GM12864 (cell line): ENCODE data around the gene SAMD11.

Experiments used
- DNase-seq: peaks from one replicate; pipeline ENCODE4 v3.0.0-alpha.2; 2011; ENCODE audit warnings: low read depth
- H3K4me3 ChIP-seq: 2 replicates; pipeline ENCODE4 v1.5.1; 2011; ENCODE audit warnings: mild to moderate bottlenecking, low read depth, low read length, control low read depth
- CTCF ChIP-seq: IDR thresholded peaks from 2 replicates; pipeline ENCODE4 v1.5.1; 2011; ENCODE audit warnings: low read depth, mild to moderate bottlenecking, moderate library complexity, low read length, control low read depth, inconsistent platforms; ENCODE audit errors: missing control alignments

Gene SAMD11

DNA sequence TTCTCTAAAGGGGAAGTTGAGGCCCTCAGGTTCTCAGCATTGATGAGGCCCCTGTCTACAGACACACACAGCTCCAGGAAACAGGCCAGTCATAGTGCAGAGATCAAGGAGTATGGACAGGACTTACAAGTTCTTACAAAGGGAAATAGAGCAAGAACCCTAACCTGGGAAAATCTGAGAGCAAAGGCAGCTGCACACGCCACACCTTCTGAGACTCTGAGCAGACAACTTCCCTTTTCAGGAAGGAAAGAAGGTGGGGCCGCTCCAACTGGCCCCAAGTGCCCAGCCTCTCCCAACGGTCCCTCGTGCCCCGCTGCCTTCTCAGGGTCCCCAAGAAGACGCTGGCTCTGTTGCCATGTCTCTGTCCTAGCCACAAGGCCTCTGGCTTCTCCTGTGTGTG lies 31.8 kb downstream of the SAMD11 start:
- H3K4me3 ChIP-seq, result no peak overlapping the region
- no peak for DNase-seq
- no peak for TF ChIP-seq CTCF

- H3K4me3 ChIP-seq, result no peak overlapping the region
- TF ChIP-seq CTCF, result no peak
- DNase-seq, result no peak
Measured at GRCh38 chr1:956636-957035, 32.9 kb downstream of the SAMD11 start.

DNA sequence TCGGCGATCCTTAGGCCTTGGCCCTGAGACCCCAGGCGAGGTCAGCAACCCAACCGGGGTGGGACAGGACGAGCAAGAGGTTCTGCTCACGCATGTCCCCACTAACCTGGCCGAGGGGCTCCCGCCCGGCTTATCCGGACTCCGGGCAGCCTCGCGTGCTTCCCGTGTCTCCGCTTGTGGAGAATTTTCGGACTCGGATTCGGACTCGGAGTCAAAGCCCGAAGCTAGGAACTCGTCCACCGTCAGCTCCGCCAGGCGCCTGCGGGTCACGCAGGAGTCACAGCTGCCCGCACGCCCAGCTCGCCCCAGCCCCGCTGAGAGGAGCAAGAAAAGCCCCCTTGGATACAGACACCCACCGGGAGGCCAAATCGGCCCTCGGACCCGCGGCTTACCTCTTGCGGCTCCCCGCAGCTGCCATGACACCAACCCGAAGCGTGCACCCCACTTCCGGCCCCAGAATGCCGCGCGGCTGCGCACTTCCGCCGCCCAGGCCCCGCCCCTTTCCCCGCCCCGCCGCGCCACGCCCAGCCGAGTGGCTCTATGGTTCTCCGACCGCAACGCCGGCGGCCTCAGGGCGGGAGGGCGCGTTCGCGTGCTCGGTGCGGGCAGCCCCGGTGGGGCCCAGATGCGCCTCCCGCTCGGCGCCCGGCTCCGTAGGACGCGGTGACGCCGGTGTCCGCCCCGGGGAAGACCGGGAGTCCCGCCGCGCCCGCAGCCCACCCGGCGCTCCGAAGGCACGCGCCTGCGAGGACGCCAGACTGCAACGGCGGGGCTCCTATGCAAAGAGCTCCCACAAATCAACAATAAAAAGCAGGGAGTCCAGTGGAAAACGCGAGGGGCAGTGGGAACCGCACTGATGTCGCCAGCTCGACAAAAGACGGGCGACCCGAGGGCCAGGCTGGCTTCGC lies 35.4 kb downstream of the SAMD11 start, which contains the start of gene NOC2L:
NOC2L (minus strand) TSS at position 434 of the 908 bp plus-strand sequence; CDS start at position 418, 16 bp downstream.
- no peak for TF ChIP-seq CTCF
- peak; percentile 54 for DNase-seq
- H3K4me3 ChIP-seq, result peak within 1 kb of the TSS; percentile 100

GRCh38 chr1:959731-960362 lies 36.1 kb downstream of the SAMD11 start:
- no peak for DNase-seq
- TF ChIP-seq CTCF, result no peak
- H3K4me3 ChIP-seq, result peak overlapping the region; percentile 83

DNA sequence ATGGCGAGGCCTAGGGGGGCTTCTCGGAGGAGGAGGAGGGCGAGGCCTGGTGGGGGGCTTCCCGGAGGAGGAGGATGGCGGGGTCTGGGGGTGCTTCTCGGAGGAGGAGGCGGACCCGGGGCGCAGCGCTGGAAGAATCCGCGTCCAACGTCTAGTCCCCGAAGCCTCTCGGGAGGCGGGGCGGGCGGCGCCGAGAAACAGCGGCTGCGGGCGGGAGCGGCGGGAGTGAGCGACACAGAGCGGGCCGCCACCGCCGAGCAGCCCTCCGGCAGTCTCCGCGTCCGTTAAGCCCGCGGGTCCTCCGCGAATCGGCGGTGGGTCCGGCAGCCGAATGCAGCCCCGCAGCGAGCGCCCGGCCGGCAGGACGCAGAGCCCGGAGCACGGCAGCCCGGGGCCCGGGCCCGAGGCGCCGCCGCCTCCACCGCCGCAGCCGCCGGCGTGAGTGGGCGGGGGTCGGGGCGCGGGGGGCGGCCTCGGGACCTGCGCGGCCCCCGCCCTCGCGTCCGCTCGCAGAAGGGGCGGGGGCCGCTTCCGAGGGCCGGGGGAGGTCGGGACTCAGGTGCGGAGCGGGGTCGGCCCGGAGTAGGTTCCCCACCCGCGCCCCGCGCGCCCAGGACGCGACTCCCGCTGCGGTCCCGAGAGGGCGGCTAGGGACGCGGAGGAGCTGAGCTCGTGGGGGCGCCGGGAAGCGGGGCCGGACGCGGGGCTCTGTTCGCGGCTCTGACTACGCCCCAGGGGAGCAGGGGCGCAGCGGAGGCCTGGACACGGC lies 36.8 kb downstream of the SAMD11 start, which contains the start of gene KLHL17:
KLHL17 (plus strand) TSS at position 222 of the 769 bp plus-strand sequence; CDS start at position 332, 110 bp downstream.
- TF ChIP-seq CTCF, result no peak
- peak within 1 kb of the TSS; percentile 83 for H3K4me3 ChIP-seq
- no peak for DNase-seq

GRCh38 chr1:961132-961669 lies 37.5 kb downstream of the SAMD11 start:
- no peak for DNase-seq
- H3K4me3 ChIP-seq, result peak overlapping the region; percentile 83
- TF ChIP-seq CTCF, result no peak
